ENCODE measurements around the gene ENPP3.

- TF ChIP-seq ZBTB33 (IDR thresholded peaks at IDR 0.05) = no peak
- no peak for TF ChIP-seq MEF2B (IDR thresholded peaks at IDR 0.05; ENCODE audit: partially characterized antibody, poor library complexity, severe bottlenecking)
- TF ChIP-seq SMC3 (IDR thresholded peaks at IDR 0.05; ENCODE audit: borderline replicate concordance, low read length) = no peak
- no peak for TF ChIP-seq BCL11A (IDR thresholded peaks at IDR 0.05; ENCODE audit: low read depth, low read length)
These were observed 121.8 kb downstream of the ENPP3 start for GRCh38 chr6:131758920-131759319.

Data from GM12878 (cell line).